NCI-H1417 (cell line): ENCODE results near the gene LDLRAD1.
"Not testable (repeated sequence)": the region's sequence is repeated elsewhere in the genome, so short reads cannot be mapped to it uniquely, and the experiment has no call there.

Experiments
- DNase-seq, 3 experiments: peaks; one replicate each; lab custom pipeline; 2025; lab: John Stamatoyannopoulos, UW

LDLRAD1 gene

DNA sequence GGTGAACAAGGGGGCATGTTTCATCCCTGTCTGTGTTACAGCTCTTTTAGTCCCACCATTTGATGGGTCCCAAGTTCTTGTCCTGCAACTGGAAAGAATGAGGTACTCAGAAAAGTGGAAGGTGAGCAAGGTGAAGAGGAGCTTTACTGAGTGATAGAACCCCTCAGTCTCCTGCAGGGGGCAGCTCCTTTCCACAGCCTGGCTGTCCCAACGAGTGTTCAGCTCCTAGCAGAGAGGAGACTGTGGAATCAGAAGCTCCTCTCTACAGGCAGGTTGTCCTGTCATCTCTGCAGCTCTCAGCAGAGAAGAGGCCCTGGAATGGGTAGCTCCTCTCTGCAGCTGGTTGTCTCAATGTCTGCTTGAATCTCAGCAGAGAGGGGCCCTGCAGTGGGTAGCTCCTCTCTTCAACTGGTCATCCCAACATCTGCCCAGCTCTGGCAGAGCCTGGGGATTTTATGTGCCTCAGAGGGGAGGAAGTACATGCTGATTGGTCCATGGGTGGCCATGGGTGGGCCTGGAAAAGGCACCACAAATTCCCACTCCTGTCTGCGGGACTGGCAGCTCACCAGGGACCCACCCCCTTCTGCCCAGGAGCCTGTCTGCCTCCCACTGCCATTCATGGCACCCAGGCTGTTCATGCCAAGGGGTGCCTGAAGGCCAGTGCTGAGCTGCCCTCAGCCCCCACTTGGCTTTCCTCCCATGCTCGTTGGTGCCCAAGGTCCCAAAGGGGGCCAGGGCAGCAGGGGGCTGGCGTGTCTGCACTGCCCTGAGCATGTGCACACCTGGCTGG, 25.7 kb downstream of the LDLRAD1 start:
- no peak for DNase-seq

DNA sequence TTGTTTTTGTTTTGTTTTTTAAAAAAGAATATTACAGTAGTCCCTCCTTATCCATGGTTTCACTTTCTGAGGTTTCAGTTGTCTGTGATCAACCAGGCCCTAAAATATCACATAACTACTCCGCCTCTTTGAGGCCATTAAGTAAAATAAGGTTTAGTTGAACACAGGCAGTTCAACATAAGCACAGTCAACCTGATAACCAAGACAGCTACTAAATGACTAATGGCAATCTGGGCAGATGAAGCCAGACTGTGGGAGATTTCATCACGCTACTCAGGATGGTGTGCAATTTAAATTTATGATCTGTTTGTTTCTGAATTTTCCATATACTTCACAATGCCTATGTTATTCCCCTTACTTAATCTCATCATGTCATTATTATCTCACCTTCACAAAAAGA, 30.1 kb downstream of the LDLRAD1 start:
- DNase-seq, result peak in 1 of 3 experiments; percentile 21

DNA sequence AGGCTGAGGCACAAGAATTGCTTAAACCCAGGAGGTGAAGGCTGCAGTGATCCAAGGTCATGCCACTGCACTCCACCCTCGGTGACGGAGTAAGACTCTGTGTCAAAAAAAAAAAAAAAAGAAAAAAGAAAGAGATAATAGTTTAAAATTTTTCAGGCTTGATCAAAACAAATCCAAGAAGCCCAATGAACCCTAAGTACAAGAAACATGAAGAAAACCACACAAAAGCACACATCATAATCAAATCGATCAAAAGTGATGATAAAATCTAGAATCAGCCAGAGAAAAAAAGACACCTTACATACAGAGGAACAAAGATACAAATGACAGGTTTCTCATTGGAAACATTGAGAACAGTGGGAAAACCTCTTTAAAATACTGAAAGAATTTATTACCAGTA, 31.5 kb downstream of the LDLRAD1 start:
- no peak for DNase-seq

DNA sequence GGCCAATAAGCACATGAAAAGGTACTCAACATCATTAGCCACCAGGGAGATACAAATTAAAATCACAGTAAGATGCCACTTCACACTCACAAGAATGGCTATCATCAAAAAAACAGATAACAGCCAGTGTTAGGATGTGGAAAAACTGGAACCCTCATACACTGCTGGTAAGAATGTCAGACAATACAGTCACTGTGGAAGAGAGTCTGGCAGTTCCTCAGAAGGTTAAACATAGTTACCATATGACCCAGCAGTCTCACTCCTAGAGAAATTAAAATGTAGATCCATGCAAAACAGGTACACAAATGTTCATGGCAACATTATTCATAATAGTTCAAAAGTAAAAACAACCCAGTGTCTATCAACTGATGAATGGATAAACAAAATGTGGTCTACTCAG, 33.3 kb downstream of the LDLRAD1 start:
- DNase-seq, result peak in 1 of 3 experiments; percentile 27

DNA sequence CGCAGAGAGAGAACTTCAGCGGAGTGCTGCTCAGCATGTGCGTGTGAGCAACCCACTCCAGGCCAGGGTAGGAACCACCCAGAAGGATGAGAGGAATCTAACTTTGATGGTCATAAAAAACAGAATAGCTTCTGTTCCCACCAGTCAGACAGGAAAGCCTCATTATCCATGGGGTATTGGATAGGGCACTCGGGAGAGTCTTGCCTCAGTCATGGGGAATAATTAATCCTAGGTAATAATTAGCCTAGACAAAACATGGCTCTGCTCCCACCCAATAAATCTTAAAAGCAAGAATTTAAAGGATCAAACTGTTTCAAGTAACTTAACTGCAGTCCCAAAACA, 35.3 kb downstream of the LDLRAD1 start:
- DNase-seq, result peak in 2 of 3 experiments; percentile 34 to 41

- peak in 2 of 3 experiments; percentile 34 to 41 for DNase-seq
These were observed 35.8 kb downstream of the LDLRAD1 start for GRCh38 chr1:53982034-53982762.

DNA sequence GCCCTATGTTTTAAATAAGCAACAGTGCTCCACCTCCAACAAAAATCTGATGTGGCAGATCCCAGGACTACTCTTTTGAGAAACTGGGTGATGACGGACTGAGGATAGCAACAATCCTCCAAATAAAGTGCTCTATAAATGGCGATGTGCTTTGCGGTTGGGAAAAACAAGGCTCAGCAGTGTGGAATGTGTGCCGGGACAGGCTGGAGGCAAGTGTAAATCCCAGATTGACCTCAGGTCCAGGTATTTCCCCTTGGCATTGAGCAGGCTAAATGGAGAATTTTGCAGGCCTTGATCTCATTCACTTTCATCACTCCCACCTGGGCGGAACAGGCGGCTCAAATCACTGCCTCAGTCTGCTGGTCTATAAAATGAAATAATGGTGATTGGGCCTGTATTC, 36.8 kb downstream of the LDLRAD1 start:
- DNase-seq, result no peak

DNA sequence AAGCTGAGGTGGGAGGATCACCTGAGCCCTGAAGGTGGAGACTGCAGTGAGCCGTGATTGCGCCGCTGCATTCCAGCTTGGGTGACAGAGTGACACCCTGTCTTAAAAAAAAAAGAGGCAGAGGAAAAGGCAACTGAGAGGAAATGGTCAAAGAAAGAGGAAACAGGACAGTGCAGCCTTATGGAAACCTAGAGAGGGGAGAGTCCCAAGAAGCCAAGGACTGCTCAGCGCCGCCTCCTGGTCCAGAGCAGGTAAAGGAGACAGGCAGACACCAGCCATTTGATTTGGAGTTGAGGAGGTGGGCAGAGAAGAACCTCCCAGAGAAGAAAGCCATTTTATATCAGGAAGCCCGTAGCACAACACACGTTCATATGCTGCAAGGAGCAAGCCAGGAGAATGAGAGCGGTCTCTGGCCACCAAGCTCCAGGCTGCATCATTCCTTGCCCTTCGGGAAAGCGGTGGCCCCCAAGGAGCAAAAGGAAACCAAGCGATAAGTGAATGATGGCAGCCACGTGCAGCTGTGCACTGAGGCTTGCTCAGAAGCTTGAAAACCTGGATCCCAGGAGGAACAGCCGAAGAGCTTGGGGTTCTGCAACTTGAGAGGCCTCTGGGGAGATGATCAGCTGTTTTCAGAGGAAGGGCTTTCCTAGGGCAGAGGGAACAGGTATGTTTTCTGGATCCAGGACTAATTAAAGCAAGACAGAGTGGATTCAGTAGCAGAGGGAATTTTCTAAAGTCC, 38.1 kb downstream of the LDLRAD1 start:
- peak in 1 of 3 experiments; percentile 5 for DNase-seq

DNA sequence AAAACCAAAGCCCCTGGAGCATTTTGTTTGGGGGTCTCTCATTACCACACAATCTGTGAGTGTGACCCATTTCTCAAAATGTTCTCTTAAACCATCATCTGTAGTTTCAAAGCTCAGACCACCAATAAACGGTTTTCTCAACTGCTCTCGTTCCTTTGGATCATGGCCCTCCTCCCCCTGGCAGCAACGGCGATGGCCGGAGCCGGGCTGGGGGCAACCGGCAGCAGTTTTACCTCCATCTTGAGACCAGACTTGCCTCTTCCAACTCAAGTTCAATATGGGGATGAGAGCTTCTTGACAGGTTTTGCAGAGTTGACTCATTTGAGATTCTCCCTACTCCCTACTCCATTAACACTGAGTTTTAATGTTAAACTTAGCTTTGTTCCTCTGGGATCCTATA, 42.1 kb downstream of the LDLRAD1 start:
- no peak for DNase-seq

GRCh38 chr1:53971718-53972117, 46.3 kb downstream of the LDLRAD1 start:
- DNase-seq, result no peak

GRCh38 chr1:53969323-53969722, 48.7 kb downstream of the LDLRAD1 start:
- not testable (repeated sequence) for DNase-seq

DNA sequence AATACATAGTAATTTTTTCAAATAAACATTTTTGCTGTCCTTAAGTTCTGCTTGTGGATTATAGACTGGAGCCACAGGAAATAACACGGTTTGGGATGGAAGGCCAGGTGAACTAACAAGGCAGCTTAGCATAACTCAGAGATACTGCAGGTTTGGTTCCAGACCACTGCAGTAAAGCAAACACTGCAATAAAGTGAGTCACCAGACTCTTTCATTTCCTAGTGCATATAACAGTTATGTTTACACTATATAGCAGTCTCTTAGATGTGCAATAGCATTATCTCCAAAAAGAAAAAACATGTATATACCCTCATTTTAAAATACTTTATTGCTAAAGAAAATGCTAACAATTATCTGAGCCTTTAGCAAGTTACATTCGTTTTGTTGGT, 49.9 kb downstream of the LDLRAD1 start:
- DNase-seq, result peak in 1 of 3 experiments; percentile 25

DNA sequence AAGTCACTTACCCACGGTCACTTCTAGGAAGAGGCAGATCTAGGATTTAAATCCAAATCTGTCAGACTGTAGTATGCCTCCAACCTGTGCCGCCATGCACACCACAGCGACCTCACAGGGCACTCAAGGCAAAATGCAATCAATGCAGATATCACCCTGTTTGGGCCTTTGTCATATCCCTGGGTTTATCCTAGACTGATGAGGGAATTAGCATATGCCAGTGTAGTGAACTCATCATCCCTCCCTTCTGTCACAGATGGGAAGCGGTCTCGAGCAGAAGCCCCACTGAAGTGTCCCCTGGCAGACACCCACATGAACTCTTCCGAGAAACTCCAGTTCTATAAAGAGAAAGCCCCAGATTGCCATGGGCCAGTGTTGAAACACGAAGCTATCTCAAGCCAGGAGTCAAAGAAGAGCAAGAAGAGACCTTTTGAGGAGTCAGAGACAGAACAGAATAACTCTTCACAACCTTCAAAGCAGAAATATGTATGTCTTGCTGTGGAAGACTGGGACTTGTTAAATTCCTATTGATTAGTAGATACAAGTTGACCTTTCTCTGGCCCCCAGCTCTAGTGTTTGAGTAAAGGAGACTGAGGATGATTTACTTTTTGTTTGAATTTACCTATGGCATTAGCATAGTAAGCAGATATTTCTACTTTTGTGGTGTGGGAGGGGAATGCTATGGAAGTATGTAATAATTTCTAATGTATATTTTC, 50.4 kb downstream of the LDLRAD1 start:
- no peak for DNase-seq

DNA sequence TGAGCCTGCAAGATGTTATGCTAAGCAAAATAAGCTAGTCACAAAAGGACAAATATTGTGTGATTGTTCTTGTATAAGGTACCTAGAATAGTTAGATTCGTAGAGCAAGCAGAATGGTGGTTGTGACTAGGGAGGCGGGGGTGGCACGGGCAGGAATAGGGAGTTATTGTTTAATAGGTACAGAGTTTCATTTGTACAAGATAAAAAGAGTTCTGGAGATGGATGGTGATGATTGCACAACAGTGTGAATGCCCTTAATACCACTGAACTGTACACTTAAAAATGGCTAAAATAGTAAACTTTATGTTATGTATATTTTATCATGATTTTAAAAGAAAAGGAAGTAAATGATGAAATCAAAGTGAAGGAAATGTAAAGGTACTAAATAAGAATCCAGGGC, 51.2 kb downstream of the LDLRAD1 start:
- DNase-seq, result no peak

GRCh38 chr1:53964109-53964508, 53.9 kb downstream of the LDLRAD1 start:
- no peak for DNase-seq

DNA sequence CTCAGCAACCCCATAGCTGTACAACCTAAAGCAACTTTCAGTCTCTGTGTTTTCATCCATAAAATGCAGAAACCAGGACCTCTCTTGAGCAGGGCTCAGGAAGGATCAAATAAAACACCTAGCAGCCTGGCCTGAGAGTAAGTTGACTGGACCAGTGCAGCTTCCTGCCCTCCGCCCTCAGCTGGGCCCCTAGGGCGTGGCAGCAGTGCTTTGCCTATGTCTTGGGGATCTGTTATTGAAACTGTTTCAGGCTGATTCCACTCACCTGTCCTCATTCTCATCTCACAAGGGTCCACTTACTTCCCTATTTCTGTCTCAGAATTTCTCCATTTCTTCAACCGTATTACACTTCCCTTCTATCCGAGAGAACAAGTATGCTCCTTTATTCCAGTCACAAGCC, 54.5 kb downstream of the LDLRAD1 start:
- no peak for DNase-seq

GRCh38 chr1:53962395-53962794, 55.6 kb downstream of the LDLRAD1 start:
- no peak for DNase-seq

DNA sequence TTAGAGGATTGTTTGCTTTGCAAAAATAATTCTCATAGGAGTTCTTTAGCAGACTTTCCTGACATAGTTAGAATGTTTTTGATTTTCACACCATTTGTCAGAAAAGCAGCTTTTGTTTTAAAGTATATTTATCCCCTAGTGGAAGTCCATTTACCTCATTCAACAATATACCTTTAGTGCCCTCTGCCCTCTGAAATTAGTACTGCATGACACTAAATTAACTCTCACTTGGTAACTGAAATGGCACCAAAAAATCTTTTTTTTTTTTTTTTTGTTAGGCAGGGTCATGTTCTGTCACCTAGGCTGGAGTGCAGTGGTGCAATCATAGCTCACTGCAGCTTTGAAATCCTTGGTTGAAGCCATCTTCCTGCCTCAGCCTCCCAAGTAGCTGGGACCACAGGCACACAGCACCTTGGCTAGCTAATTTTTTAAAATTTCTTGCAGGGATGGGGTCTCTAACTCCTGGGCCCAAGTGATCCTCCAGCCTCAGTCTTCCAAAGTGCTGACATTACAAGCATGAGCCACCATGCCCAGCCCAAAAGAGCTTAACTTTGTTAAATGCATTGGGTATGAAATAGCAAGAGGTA, 58.2 kb downstream of the LDLRAD1 start:
- peak; percentile 4 to 60 (median 19) for DNase-seq
